Suprapubic skin (tissue), 4 donors: ENCODE data around the gene TMPRSS11F. TPM values are rescaled to one million over a fixed set of nuclear protein-coding genes. Genes with fewer than 3 reads are reported as not detected.

Experiments
- DNase-seq, 2 donors: peaks; one replicate each; pipeline ENCODE4 v3.0.0-alpha.2; 2019; ENCODE audit warnings: low spot score in 2 of 2
- H3K27ac ChIP-seq: fragments of 200-600 bp; sonication (generic); one replicate; pipeline ENCODE4 v1.5.1; 2019
- H3K27me3 ChIP-seq: fragments of 200-600 bp; sonication (generic); one replicate; pipeline ENCODE4 v1.5.1; 2019
- H3K36me3 ChIP-seq: fragments of 200-600 bp; sonication (generic); one replicate; pipeline ENCODE4 v1.5.1; 2019
- H3K4me1 ChIP-seq: fragments of 200-600 bp; sonication (generic); one replicate; pipeline ENCODE4 v1.5.1; 2019
- H3K4me3 ChIP-seq: fragments of 200-600 bp; sonication (generic); one replicate; pipeline ENCODE4 v1.5.1; 2019; ENCODE audit warnings: mild to moderate bottlenecking
- H3K9me3 ChIP-seq: fragments of 200-600 bp; sonication (generic); one replicate; pipeline ENCODE4 v1.5.1; 2019
- CTCF ChIP-seq, 2 donors: fragments of 200-600 bp in 1 of 2; fragments of 450-650 bp in 1 of 2; sonication (generic) in 1 of 2; IDR thresholded peaks; one replicate each; pipeline ENCODE4 v1.5.1; 2016 to 2019; ENCODE audit warnings: antibody characterized with exemption in 2 of 2, mild to moderate bottlenecking in 1 of 2, moderate library complexity in 1 of 2
- EP300 ChIP-seq: sonication (generic); formaldehyde crosslinking; IDR thresholded peaks from one replicate; pipeline ENCODE4 v1.6.1; 2017; ENCODE audit warnings: antibody characterized with exemption
- POLR2A ChIP-seq, 2 donors: fragments of 450-650 bp; IDR thresholded peaks; one replicate each; pipeline ENCODE4 v1.6.1; 2017; ENCODE audit warnings: antibody characterized with exemption in 2 of 2, mild to moderate bottlenecking in 2 of 2, moderate library complexity in 2 of 2
- POLR2AphosphoS5 ChIP-seq, 3 donors: sonication (generic); formaldehyde crosslinking; IDR thresholded peaks; one replicate each; pipeline ENCODE4 v1.6.1; 2017; ENCODE audit warnings: antibody characterized with exemption in 3 of 3
- WGBS: methylation state at CpG from one replicate; pipeline ENCODE4 v1.1.5; 2018; 5-methylcytosine and 5-hydroxymethylcytosine counted together
- total RNA-seq, 4 donors: library from RNA; depleted of rRNA; stranded (reverse); fragments of >200 nt; gene quantifications; one replicate each; pipeline ENCODE4 v1.1.0, GENCODE V29; 2016

Gene TMPRSS11F
- total RNA-seq, 4 donors from 2014 or later, result 8.1 to 20.1 (median 13.0) TPM

GRCh38 chr4:68148800-68149685 is 19.4 kb upstream of the TMPRSS11F start:
- no peak for DNase-seq
- no peak overlapping the region for H3K4me3 ChIP-seq
- H3K36me3 ChIP-seq, result no peaks in the 10 kb centered on the region
- no peaks in the 10 kb centered on the region for H3K9me3 ChIP-seq
- no peak for TF ChIP-seq EP300
- TF ChIP-seq POLR2AphosphoS5 (IDR thresholded peaks at IDR 0.05), result no peak
- TF ChIP-seq POLR2A (IDR thresholded peaks at IDR 0.05), result no peak
- TF ChIP-seq CTCF (IDR thresholded peaks at IDR 0.05), result no peak
- H3K4me1 ChIP-seq, result no peaks in the 10 kb centered on the region
- 89% methylated on average over 3 of the region's 3 CpGs for WGBS
- no peak overlapping the region for H3K27ac ChIP-seq
- H3K27me3 ChIP-seq, result no peaks in the 10 kb centered on the region

GRCh38 chr4:68147079-68147478 is 17.4 kb upstream of the TMPRSS11F start:
- H3K36me3 ChIP-seq, result no peaks in the 10 kb centered on the region
- no peak overlapping the region for H3K4me3 ChIP-seq
- H3K27me3 ChIP-seq, result no peaks in the 10 kb centered on the region
- WGBS, result 96% methylated on average over 1 of the region's 1 CpG
- H3K27ac ChIP-seq, result no peak overlapping the region
- H3K9me3 ChIP-seq, result no peaks in the 10 kb centered on the region
- no peak for DNase-seq
- no peaks in the 10 kb centered on the region for H3K4me1 ChIP-seq
- TF ChIP-seq EP300 (no peak), POLR2AphosphoS5 (IDR thresholded peaks at IDR 0.05) (no peak), CTCF (IDR thresholded peaks at IDR 0.05) (no peak), POLR2A (IDR thresholded peaks at IDR 0.05) (no peak)

GRCh38 chr4:68145261-68145660 is 15.6 kb upstream of the TMPRSS11F start:
- no peak for DNase-seq

GRCh38 chr4:68141852-68142251 is 12.2 kb upstream of the TMPRSS11F start:
- H3K4me1 ChIP-seq, result no peaks in the 10 kb centered on the region
- H3K9me3 ChIP-seq, result no peaks in the 10 kb centered on the region
- H3K36me3 ChIP-seq, result no peaks in the 10 kb centered on the region
- no peak for TF ChIP-seq POLR2A (IDR thresholded peaks at IDR 0.05)
- TF ChIP-seq POLR2AphosphoS5 (IDR thresholded peaks at IDR 0.05), result no peak
- TF ChIP-seq EP300, result no peak
- TF ChIP-seq CTCF (IDR thresholded peaks at IDR 0.05), result no peak
- DNase-seq, result no peak
- no peak overlapping the region for H3K4me3 ChIP-seq
- no peak overlapping the region for H3K27ac ChIP-seq
- WGBS, result 31% methylated on average over 1 of the region's 1 CpG
- no peaks in the 10 kb centered on the region for H3K27me3 ChIP-seq

More at GRCh38 chr4:68145261-68145660, 15.6 kb upstream of the TMPRSS11F start:
- H3K4me3 ChIP-seq, result no peak overlapping the region
- WGBS, result 92% methylated on average over 1 of the region's 1 CpG
- H3K36me3 ChIP-seq, result no peaks in the 10 kb centered on the region
- no peak overlapping the region for H3K27ac ChIP-seq
- no peaks in the 10 kb centered on the region for H3K27me3 ChIP-seq
- no peak for TF ChIP-seq POLR2AphosphoS5 (IDR thresholded peaks at IDR 0.05)
- TF ChIP-seq POLR2A (IDR thresholded peaks at IDR 0.05), result no peak
- no peak for TF ChIP-seq EP300
- no peak for TF ChIP-seq CTCF (IDR thresholded peaks at IDR 0.05)
- no peaks in the 10 kb centered on the region for H3K9me3 ChIP-seq
- no peaks in the 10 kb centered on the region for H3K4me1 ChIP-seq

- no peak for DNase-seq
- no peaks in the 10 kb centered on the region for H3K36me3 ChIP-seq
- H3K9me3 ChIP-seq, result peaks cover 2% of the 10 kb centered on the region
- H3K4me3 ChIP-seq, result no peak overlapping the region
- WGBS, result 94% methylated on average over 2 of the region's 2 CpGs
- peaks cover 8% of the 10 kb centered on the region for H3K4me1 ChIP-seq
- no peak overlapping the region for H3K27ac ChIP-seq
- TF ChIP-seq CTCF (IDR thresholded peaks at IDR 0.05) (no peak), POLR2AphosphoS5 (IDR thresholded peaks at IDR 0.05) (no peak), EP300 (no peak), POLR2A (IDR thresholded peaks at IDR 0.05) (no peak)
- H3K27me3 ChIP-seq, result no peaks in the 10 kb centered on the region
These were observed 2.7 kb upstream of the TMPRSS11F start for GRCh38 chr4:68132342-68132741.
